HepG2 (cell line): ENCODE data around the gene LTA4H. TPM values are rescaled to one million over a fixed set of nuclear protein-coding genes. Genes with fewer than 3 reads are reported as not detected.

Experiments used
- ATF1 ChIP-seq: IDR thresholded peaks from 2 replicates; pipeline ENCODE4 v1.6.1; 2016; ENCODE audit warnings: mild to moderate bottlenecking, control low read depth
- CCDC6 ChIP-seq: sonication (generic); formaldehyde crosslinking; IDR thresholded peaks from 2 replicates; pipeline ENCODE4 v1.8.1; 2022; ENCODE audit warnings: mild to moderate bottlenecking, missing genetic modification reagents, moderate library complexity
- CSRNP1 ChIP-seq: sonication (generic); formaldehyde crosslinking; IDR thresholded peaks from 2 replicates; pipeline ENCODE4 v1.8.1; 2023; ENCODE audit warnings: mild to moderate bottlenecking, missing genetic modification reagents
- FOXO1 ChIP-seq: sonication (generic); formaldehyde crosslinking; IDR thresholded peaks from 2 replicates; pipeline ENCODE4 v1.4.0; 2020; ENCODE audit warnings: missing genetic modification reagents
- GTF3A ChIP-seq: sonication (generic); formaldehyde crosslinking; conservative IDR thresholded peaks from 2 replicates; pipeline ENCODE4 v1.4.0; 2020; ENCODE audit warnings: mild to moderate bottlenecking, missing genetic modification reagents
- KDM5B ChIP-seq: sonication (generic); formaldehyde crosslinking; IDR thresholded peaks from 2 replicates; pipeline ENCODE4 v1.4.0; 2020; ENCODE audit warnings: missing genetic modification reagents, mild to moderate bottlenecking, borderline replicate concordance
- PAWR ChIP-seq: sonication (generic); formaldehyde crosslinking; IDR thresholded peaks from 2 replicates; pipeline ENCODE4 v1.4.0; 2020; ENCODE audit warnings: missing genetic modification reagents, mild to moderate bottlenecking, borderline replicate concordance
- SMARCC2 ChIP-seq: fragments of 450-650 bp; IDR thresholded peaks from 2 replicates; pipeline ENCODE4 v1.6.1; 2017; ENCODE audit warnings: antibody characterized with exemption, mild to moderate bottlenecking
- SRSF4 ChIP-seq: fragments of 200-400 bp; formaldehyde crosslinking; IDR thresholded peaks from one replicate; pipeline ENCODE4 v1.6.1; 2018; ENCODE audit warnings: mild to moderate bottlenecking, low read depth, low read length, moderate library complexity; ENCODE audit not compliant: poor library complexity, severe bottlenecking
- TOE1 ChIP-seq: sonication (generic); formaldehyde crosslinking; IDR thresholded peaks from 2 replicates; pipeline ENCODE4 v1.4.0; 2020; ENCODE audit warnings: mild to moderate bottlenecking, missing genetic modification reagents
- YY1 ChIP-seq: IDR thresholded peaks from 2 replicates; pipeline ENCODE4 v1.6.1; 2011; ENCODE audit warnings: low read length, low read depth, moderate library complexity, mild to moderate bottlenecking; ENCODE audit not compliant: insufficient read depth, insufficient replicate concordance
- ZFYVE20 ChIP-seq: sonication (generic); formaldehyde crosslinking; IDR thresholded peaks from 2 replicates; pipeline ENCODE4 v1.8.0; 2023; ENCODE audit warnings: low read depth, mild to moderate bottlenecking, moderate library complexity, missing genetic modification reagents, borderline replicate concordance
- ZIK1 ChIP-seq: sonication (generic); formaldehyde crosslinking; IDR thresholded peaks from 2 replicates; pipeline ENCODE4 v1.5.0; 2020; ENCODE audit warnings: mild to moderate bottlenecking, low read depth, missing genetic modification reagents, borderline replicate concordance
- ZMYM4 ChIP-seq: sonication (generic); formaldehyde crosslinking; IDR thresholded peaks from 2 replicates; pipeline ENCODE4 v1.8.1; 2023; ENCODE audit warnings: mild to moderate bottlenecking, missing genetic modification reagents
- ZNF253 ChIP-seq: sonication (generic); formaldehyde crosslinking; IDR thresholded peaks from 2 replicates; pipeline ENCODE4 v1.8.0; 2022; ENCODE audit warnings: mild to moderate bottlenecking, missing genetic modification reagents, borderline replicate concordance
- ZNF30 ChIP-seq: sonication (generic); formaldehyde crosslinking; IDR thresholded peaks from 2 replicates; pipeline ENCODE4 v1.5.0; 2020; ENCODE audit warnings: mild to moderate bottlenecking, missing genetic modification reagents
- ZNF451 ChIP-seq: sonication (generic); formaldehyde crosslinking; IDR thresholded peaks from 2 replicates; pipeline ENCODE4 v1.5.0; 2020; ENCODE audit warnings: mild to moderate bottlenecking, missing genetic modification reagents
- ZNF496 ChIP-seq: sonication (generic); formaldehyde crosslinking; IDR thresholded peaks from 2 replicates; pipeline ENCODE4 v1.8.1; 2023; ENCODE audit warnings: mild to moderate bottlenecking, moderate library complexity, missing genetic modification reagents; ENCODE audit not compliant: insufficient replicate concordance
- ZXDC ChIP-seq: sonication (generic); formaldehyde crosslinking; IDR thresholded peaks from 2 replicates; pipeline ENCODE4 v1.5.0; 2020; ENCODE audit warnings: mild to moderate bottlenecking, missing genetic modification reagents
- polyA plus RNA-seq, 8 experiments: library from polyadenylated mRNA; depleted of rRNA in 3 of 8; stranded (reverse) in 7 of 8; unstranded in 1 of 8; fragments of >200 nt; fragmentation: Illumina TruSeq in 4 of 8; extraction: Trizol in 4 of 8; gene quantifications; 2 replicates each; pipeline versions ENCODE4 v1.2.1 to v1.2.3, GENCODE V29; 2011 to 2016; ENCODE audit warnings: low read depth in 4 of 8, missing spikeins in 1 of 8, mixed read lengths in 1 of 8; ENCODE audit not compliant: insufficient read depth in 1 of 8
- total RNA-seq, 5 experiments: library from RNA; depleted of rRNA; stranded (reverse); fragments of >200 nt; fragmentation: Illumina TruSeq; extraction: Trizol; gene quantifications; 2 replicates each; pipeline ENCODE4 v1.2.3, GENCODE V29; 2016; ENCODE audit warnings: low read depth in 1 of 5
- TF ChIP-seq, protein P1 (sequence below): sonication (generic); formaldehyde crosslinking; IDR thresholded peaks from 2 replicates; pipeline ENCODE4 v1.5.1; 2020; ENCODE audit warnings: missing genetic modification reagents, mild to moderate bottlenecking, borderline replicate concordance

The LTA4H gene
- total and polyA plus RNA-seq, 2 of the 13 experiments (the other 11 are each of a cell fraction or from before 2014, with no cell fraction given) = 87.5 to 90.4 TPM

DNA sequence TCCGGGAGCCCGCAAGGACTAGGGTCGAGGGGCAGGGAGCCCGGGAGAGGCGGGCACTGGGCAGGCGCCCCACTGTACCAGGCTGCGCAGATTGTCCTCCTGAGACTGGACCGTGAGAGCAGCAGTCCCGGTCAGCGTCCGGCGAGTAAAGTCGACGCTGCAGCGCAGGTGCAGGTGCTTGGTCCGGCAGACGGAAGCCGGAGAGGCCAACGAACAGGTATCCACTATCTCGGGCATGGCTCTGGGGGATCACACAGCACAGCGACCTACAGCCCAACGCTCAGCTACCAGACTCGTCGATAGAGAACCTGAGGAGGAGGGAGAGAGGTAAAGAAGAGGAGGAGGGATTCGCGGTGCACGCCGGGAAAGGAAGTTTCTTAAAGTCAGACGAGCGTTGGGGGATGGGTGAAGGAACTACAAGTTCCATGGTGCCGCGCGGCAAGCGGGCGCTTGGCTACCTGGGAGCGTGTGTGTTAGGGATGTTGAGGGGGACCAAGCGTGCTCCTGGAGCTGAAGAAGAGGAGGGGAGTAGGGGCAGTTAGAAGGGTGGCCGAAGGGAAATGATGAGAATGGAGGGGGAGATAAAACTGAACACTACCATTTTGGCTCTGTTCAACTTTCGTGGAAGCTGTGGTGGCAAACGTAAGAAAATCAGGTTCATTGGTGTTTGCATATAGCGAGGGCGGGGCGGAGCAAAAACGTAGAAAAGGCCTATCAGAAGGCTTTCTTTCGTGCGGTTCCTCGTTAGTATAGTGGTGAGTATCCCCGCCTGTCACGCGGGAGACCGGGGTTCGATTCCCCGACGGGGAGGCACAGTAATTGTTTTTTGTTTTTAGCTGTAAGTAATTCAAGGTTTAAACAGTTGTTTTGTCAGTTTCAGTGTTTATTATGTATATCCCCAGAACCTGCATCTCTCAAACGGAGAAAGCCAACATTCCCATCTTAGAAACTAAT is at the start of gene LTA4H (continued):
- TF ChIP-seq ZXDC (CRISPR knock-in tag) (no peak; the same call in 1 of the 2 replicates), ZNF451 (CRISPR knock-in tag) (no peak), FOXO1 (CRISPR knock-in tag) (0 out of 2 replicates have a peak, but pooled peaks have one; percentile 14), YY1 (no peak), ZNF30 (CRISPR knock-in tag) (no peak), ZNF253 (no peak), ZFYVE20 (CRISPR knock-in tag) (no peak), ZMYM4 (CRISPR knock-in tag) (peak; percentile 49), CSRNP1 (CRISPR knock-in tag) (no peak), ZIK1 (CRISPR knock-in tag) (no peak), ATF1 (CRISPR knock-in tag) (peak; percentile 70), SRSF4 (no peak), ZNF496 (no peak), SMARCC2 (no peak), PAWR (no peak), GTF3A (CRISPR knock-in tag) (no peak), TOE1 (CRISPR knock-in tag) (peak; percentile 27; the same call in 1 of the 2 replicates), CCDC6 (CRISPR knock-in tag) (no peak; the same call in 1 of the 2 replicates), KDM5B (CRISPR knock-in tag) (peak; percentile 57; the same call in 1 of the 2 replicates)
- TF ChIP-seq, protein P1, sequence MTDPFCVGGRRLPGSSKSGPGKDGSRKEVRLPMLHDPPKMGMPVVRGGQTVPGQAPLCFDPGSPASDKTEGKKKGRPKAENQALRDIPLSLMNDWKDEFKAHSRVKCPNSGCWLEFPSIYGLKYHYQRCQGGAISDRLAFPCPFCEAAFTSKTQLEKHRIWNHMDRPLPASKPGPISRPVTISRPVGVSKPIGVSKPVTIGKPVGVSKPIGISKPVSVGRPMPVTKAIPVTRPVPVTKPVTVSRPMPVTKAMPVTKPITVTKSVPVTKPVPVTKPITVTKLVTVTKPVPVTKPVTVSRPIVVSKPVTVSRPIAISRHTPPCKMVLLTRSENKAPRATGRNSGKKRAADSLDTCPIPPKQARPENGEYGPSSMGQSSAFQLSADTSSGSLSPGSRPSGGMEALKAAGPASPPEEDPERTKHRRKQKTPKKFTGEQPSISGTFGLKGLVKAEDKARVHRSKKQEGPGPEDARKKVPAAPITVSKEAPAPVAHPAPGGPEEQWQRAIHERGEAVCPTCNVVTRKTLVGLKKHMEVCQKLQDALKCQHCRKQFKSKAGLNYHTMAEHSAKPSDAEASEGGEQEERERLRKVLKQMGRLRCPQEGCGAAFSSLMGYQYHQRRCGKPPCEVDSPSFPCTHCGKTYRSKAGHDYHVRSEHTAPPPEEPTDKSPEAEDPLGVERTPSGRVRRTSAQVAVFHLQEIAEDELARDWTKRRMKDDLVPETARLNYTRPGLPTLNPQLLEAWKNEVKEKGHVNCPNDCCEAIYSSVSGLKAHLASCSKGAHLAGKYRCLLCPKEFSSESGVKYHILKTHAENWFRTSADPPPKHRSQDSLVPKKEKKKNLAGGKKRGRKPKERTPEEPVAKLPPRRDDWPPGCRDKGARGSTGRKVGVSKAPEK (CRISPR knock-in tag) = 0 out of 2 replicates have a peak, but pooled peaks have one; percentile 16
